Myocyte (in vitro differentiated cells): ENCODE measurements around the gene MEIS2. TPM values are rescaled to one million over a fixed set of nuclear protein-coding genes. Genes with fewer than 3 reads are reported as not detected.
A peak's percentile ranks its signal among the peaks of the same experiment; 100 is the strongest.

Experiments used
- DNase-seq: peaks from one replicate; pipeline ENCODE4 v3.0.0-alpha.2; 2012; ENCODE audit warnings: low read depth
- total RNA-seq: library from RNA; depleted of rRNA; stranded (reverse); fragments of >200 nt; gene quantifications from 2 replicates; pipeline ENCODE4 v1.2.3, GENCODE V29; 2014

MEIS2 gene
- total RNA-seq, 1 donor from 2014 or later = 7.3 TPM

- DNase-seq = no peak
These were observed 12.8 kb upstream of the MEIS2 start for GRCh38 chr15:37112971-37113670.

- no peak for DNase-seq
These were observed 11.8 kb upstream of the MEIS2 start for GRCh38 chr15:37112171-37112570.

- no peak for DNase-seq
These were observed 11.0 kb upstream of the MEIS2 start for GRCh38 chr15:37111427-37111717.

- DNase-seq = peak; percentile 11
These were observed 9.7 kb upstream of the MEIS2 start for GRCh38 chr15:37109872-37110572.

GRCh38 chr15:37109168-37109871 is 9.0 kb upstream of the MEIS2 start:
- no peak for DNase-seq

- no peak for DNase-seq
These were observed 8.2 kb upstream of the MEIS2 start for GRCh38 chr15:37108381-37109167.

- no peak for DNase-seq
These were observed 7.5 kb upstream of the MEIS2 start for GRCh38 chr15:37107744-37108380.

- no peak for DNase-seq
These were observed 6.9 kb upstream of the MEIS2 start for GRCh38 chr15:37107071-37107743.

GRCh38 chr15:37106490-37107001 is 6.2 kb upstream of the MEIS2 start:
- no peak for DNase-seq

GRCh38 chr15:37105889-37106288 is 5.5 kb upstream of the MEIS2 start:
- no peak for DNase-seq

GRCh38 chr15:37105029-37105428 is 4.7 kb upstream of the MEIS2 start:
- no peak for DNase-seq

GRCh38 chr15:37104424-37104981 is 4.2 kb upstream of the MEIS2 start:
- no peak for DNase-seq

GRCh38 chr15:37103475-37104423 is 3.4 kb upstream of the MEIS2 start:
- no peak for DNase-seq

- DNase-seq = no peak
These were observed 2.8 kb upstream of the MEIS2 start for GRCh38 chr15:37103163-37103435.

- peak; percentile 22 for DNase-seq
These were observed 2.2 kb upstream of the MEIS2 start for GRCh38 chr15:37102305-37103162.

GRCh38 chr15:37101980-37102304 is 1.6 kb upstream of the MEIS2 start:
- peak; percentile 46 for DNase-seq

GRCh38 chr15:37100966-37101215 is 542 bp upstream of the MEIS2 start:
- peak; percentile 78 for DNase-seq

GRCh38 chr15:37099319-37100108 is 835 bp downstream of the MEIS2 start:
- DNase-seq = peak; percentile 32
